ENCODE results near the gene CNTRL.

Gene CNTRL

GRCh38 chr9:121143771-121144170, 69.0 kb downstream of the CNTRL start:
- Histone ChIP-seq H3K27me3 (no peaks in the 10 kb centered on the region), H3K9me3 (no peaks in the 10 kb centered on the region), H4K20me1 (no peaks in the 10 kb centered on the region), H3K4me1 (no peaks in the 10 kb centered on the region), H3K4me3 (no peak overlapping the region), H3K4me2 (no peak overlapping the region), H3K9ac (no peak overlapping the region), H3K27ac (no peak overlapping the region), H3K36me3 (peaks cover 100% of the 10 kb centered on the region)
- TF ChIP-seq Cebpa-rat (IDR thresholded peaks at IDR 0.05): no peak

GRCh38 chr9:121144482-121144881, 69.7 kb downstream of the CNTRL start:
- no peak overlapping the region for H3K4me2 ChIP-seq
- no peaks in the 10 kb centered on the region for H3K4me1 ChIP-seq
- no peaks in the 10 kb centered on the region for H3K27me3 ChIP-seq
- no peaks in the 10 kb centered on the region for H3K9me3 ChIP-seq
- no peak for TF ChIP-seq Cebpa-rat (IDR thresholded peaks at IDR 0.05)
- peaks cover 100% of the 10 kb centered on the region for H3K36me3 ChIP-seq
- H3K9ac ChIP-seq: no peak overlapping the region
- no peak overlapping the region for H3K27ac ChIP-seq
- no peaks in the 10 kb centered on the region for H4K20me1 ChIP-seq
- no peak overlapping the region for H3K4me3 ChIP-seq

- Histone ChIP-seq H3K4me3 (no peak overlapping the region), H3K9me3 (no peaks in the 10 kb centered on the region), H3K27me3 (no peaks in the 10 kb centered on the region), H3K27ac (no peak overlapping the region), H3K36me3 (peaks cover 91% of the 10 kb centered on the region), H3K4me2 (no peak overlapping the region), H3K4me1 (no peaks in the 10 kb centered on the region), H3K9ac (no peak overlapping the region), H4K20me1 (no peaks in the 10 kb centered on the region)
- TF ChIP-seq Cebpa-rat (IDR thresholded peaks at IDR 0.05): no peak
Measured at GRCh38 chr9:121150188-121150587, 75.4 kb downstream of the CNTRL start.

- Histone ChIP-seq H3K4me2 (no peak overlapping the region), H3K4me3 (no peak overlapping the region), H3K36me3 (peaks cover 81% of the 10 kb centered on the region), H3K9me3 (no peaks in the 10 kb centered on the region), H3K27me3 (no peaks in the 10 kb centered on the region), H4K20me1 (no peaks in the 10 kb centered on the region), H3K9ac (no peak overlapping the region), H3K4me1 (peaks cover 12% of the 10 kb centered on the region), H3K27ac (no peak overlapping the region)
- TF ChIP-seq Cebpa-rat (IDR thresholded peaks at IDR 0.05): no peak
Measured at GRCh38 chr9:121153642-121154041, 78.9 kb downstream of the CNTRL start.

- Histone ChIP-seq H3K27me3 (no peaks in the 10 kb centered on the region), H3K36me3 (peaks cover 81% of the 10 kb centered on the region), H3K9me3 (no peaks in the 10 kb centered on the region), H3K4me3 (no peak overlapping the region), H3K27ac (no peak overlapping the region), H3K4me2 (no peak overlapping the region), H3K9ac (no peak overlapping the region), H3K4me1 (peaks cover 16% of the 10 kb centered on the region), H4K20me1 (no peaks in the 10 kb centered on the region)
- no peak for TF ChIP-seq Cebpa-rat (IDR thresholded peaks at IDR 0.05)
Measured at GRCh38 chr9:121154782-121155181, 80.0 kb downstream of the CNTRL start.

GRCh38 chr9:121156263-121156731, 81.5 kb downstream of the CNTRL start:
- H3K27ac ChIP-seq: no peak overlapping the region
- TF ChIP-seq Cebpa-rat (IDR thresholded peaks at IDR 0.05): no peak
- H3K36me3 ChIP-seq: peaks cover 79% of the 10 kb centered on the region
- no peaks in the 10 kb centered on the region for H3K9me3 ChIP-seq
- peak overlapping the region; percentile 34; the same call in 1 of the 2 replicates for H3K4me2 ChIP-seq
- H3K9ac ChIP-seq: no peak overlapping the region
- H4K20me1 ChIP-seq: no peaks in the 10 kb centered on the region
- no peaks in the 10 kb centered on the region for H3K27me3 ChIP-seq
- no peak overlapping the region for H3K4me3 ChIP-seq
- H3K4me1 ChIP-seq: peaks cover 25% of the 10 kb centered on the region

- Histone ChIP-seq H3K4me2 (no peak overlapping the region), H4K20me1 (no peaks in the 10 kb centered on the region), H3K4me1 (peaks cover 25% of the 10 kb centered on the region), H3K4me3 (no peak overlapping the region), H3K27ac (no peak overlapping the region), H3K9me3 (no peaks in the 10 kb centered on the region), H3K27me3 (no peaks in the 10 kb centered on the region), H3K36me3 (peaks cover 77% of the 10 kb centered on the region), H3K9ac (no peak overlapping the region)
- no peak for TF ChIP-seq Cebpa-rat (IDR thresholded peaks at IDR 0.05)
Measured at GRCh38 chr9:121157939-121158338, 83.2 kb downstream of the CNTRL start.

GRCh38 chr9:121160025-121160424, 85.3 kb downstream of the CNTRL start:
- H3K4me3 ChIP-seq: no peak overlapping the region
- no peaks in the 10 kb centered on the region for H4K20me1 ChIP-seq
- no peak overlapping the region for H3K4me2 ChIP-seq
- peaks cover 25% of the 10 kb centered on the region for H3K4me1 ChIP-seq
- no peak overlapping the region for H3K9ac ChIP-seq
- 0 out of 2 replicates have a peak overlapping the region, but pooled peaks have one; percentile 0 for H3K27ac ChIP-seq
- H3K27me3 ChIP-seq: no peaks in the 10 kb centered on the region
- H3K9me3 ChIP-seq: no peaks in the 10 kb centered on the region
- TF ChIP-seq Cebpa-rat (IDR thresholded peaks at IDR 0.05): no peak
- H3K36me3 ChIP-seq: peaks cover 83% of the 10 kb centered on the region

- Histone ChIP-seq H3K9me3 (no peaks in the 10 kb centered on the region), H3K4me3 (no peak overlapping the region), H3K9ac (no peak overlapping the region), H3K4me2 (no peak overlapping the region), H3K27me3 (no peaks in the 10 kb centered on the region), H3K36me3 (peaks cover 98% of the 10 kb centered on the region), H3K4me1 (no peaks in the 10 kb centered on the region), H4K20me1 (no peaks in the 10 kb centered on the region), H3K27ac (no peak overlapping the region)
- no peak for TF ChIP-seq Cebpa-rat (IDR thresholded peaks at IDR 0.05)
Measured at GRCh38 chr9:121168052-121168451, 93.3 kb downstream of the CNTRL start.

GRCh38 chr9:121169094-121169601, 94.4 kb downstream of the CNTRL start:
- Histone ChIP-seq H3K4me1 (no peaks in the 10 kb centered on the region), H3K27ac (no peak overlapping the region), H3K36me3 (peaks cover 98% of the 10 kb centered on the region), H3K27me3 (no peaks in the 10 kb centered on the region), H3K9me3 (no peaks in the 10 kb centered on the region), H3K4me2 (no peak overlapping the region), H3K4me3 (no peak overlapping the region), H4K20me1 (no peaks in the 10 kb centered on the region), H3K9ac (no peak overlapping the region)
- TF ChIP-seq Cebpa-rat (IDR thresholded peaks at IDR 0.05): no peak

GRCh38 chr9:121171236-121171635, 96.5 kb downstream of the CNTRL start:
- Histone ChIP-seq H3K9ac (no peak overlapping the region), H4K20me1 (peaks cover 8% of the 10 kb centered on the region; the same call in 1 of the 2 replicates), H3K4me1 (no peaks in the 10 kb centered on the region), H3K4me2 (no peak overlapping the region), H3K36me3 (peaks cover 100% of the 10 kb centered on the region), H3K27ac (no peak overlapping the region), H3K9me3 (no peaks in the 10 kb centered on the region), H3K27me3 (no peaks in the 10 kb centered on the region), H3K4me3 (no peak overlapping the region)
- TF ChIP-seq Cebpa-rat (IDR thresholded peaks at IDR 0.05): no peak

All from BLaER1 (cell line).